GM10248 (cell line): ENCODE measurements around the gene RPL3.

Source experiments
- CTCF ChIA-PET: fragments of 300-600 bp; sonication (Branson Sonifier 250); formaldehyde crosslinking; extraction: SDS; loops from one replicate; lab custom pipeline; 2021; ENCODE audit warnings: antibody characterized with exemption; lab: Yijun Ruan, JAX
- POLR2A ChIA-PET: fragments of 350-650 bp; sonication (Branson Sonifier 250); formaldehyde crosslinking; extraction: SDS; loops from one replicate; lab custom pipeline; 2020; ENCODE audit warnings: antibody characterized with exemption; lab: Yijun Ruan, JAX
- DNase-seq: peaks from one replicate; pipeline ENCODE4 v3.0.0; 2012; ENCODE audit errors: extremely low spot score
- TF ChIP-seq, protein P1 (sequence below): IDR thresholded peaks from 2 replicates; pipeline ENCODE4 v1.5.1; 2012; ENCODE audit warnings: mild to moderate bottlenecking, low read depth; ENCODE audit errors: extremely low read depth, missing control alignments, control extremely low read depth

The RPL3 gene

DNA sequence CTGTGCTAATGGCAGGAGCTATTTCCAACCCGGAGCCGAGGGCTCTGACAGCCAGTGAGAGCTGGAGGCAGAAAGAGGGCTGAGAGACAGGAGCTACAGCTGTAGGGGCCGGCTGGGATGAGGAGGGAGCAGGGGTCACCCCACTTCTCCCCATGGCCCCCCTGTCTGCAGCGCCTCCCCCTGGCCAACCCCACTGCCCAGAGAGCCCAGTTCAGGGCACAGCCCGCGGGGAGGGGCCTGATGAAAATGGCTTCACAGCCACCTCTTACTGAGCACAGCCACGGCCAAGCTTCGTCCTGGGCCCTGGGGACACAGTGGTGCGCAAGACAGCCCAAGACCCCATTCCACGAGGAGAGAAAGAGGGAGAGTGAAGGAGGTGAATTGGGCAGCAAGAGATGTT is 27.9 kb downstream of the RPL3 start:
- CTCF ChIA-PET, result interaction anchor here (1.1 to 1.3 kb wide), 3 partner anchors 14 to 76 kb away, joined by 3 to 6 read pairs (median 3); no protein-coding TSS in a partner anchor
- no peak for DNase-seq
- POLR2A ChIA-PET, result interaction anchor here (1.1 kb wide), 1 partner anchor 12 kb away, joined by 4 read pairs; no protein-coding TSS in a partner anchor
- TF ChIP-seq, protein P1, sequence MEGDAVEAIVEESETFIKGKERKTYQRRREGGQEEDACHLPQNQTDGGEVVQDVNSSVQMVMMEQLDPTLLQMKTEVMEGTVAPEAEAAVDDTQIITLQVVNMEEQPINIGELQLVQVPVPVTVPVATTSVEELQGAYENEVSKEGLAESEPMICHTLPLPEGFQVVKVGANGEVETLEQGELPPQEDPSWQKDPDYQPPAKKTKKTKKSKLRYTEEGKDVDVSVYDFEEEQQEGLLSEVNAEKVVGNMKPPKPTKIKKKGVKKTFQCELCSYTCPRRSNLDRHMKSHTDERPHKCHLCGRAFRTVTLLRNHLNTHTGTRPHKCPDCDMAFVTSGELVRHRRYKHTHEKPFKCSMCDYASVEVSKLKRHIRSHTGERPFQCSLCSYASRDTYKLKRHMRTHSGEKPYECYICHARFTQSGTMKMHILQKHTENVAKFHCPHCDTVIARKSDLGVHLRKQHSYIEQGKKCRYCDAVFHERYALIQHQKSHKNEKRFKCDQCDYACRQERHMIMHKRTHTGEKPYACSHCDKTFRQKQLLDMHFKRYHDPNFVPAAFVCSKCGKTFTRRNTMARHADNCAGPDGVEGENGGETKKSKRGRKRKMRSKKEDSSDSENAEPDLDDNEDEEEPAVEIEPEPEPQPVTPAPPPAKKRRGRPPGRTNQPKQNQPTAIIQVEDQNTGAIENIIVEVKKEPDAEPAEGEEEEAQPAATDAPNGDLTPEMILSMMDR, result no peak

DNA sequence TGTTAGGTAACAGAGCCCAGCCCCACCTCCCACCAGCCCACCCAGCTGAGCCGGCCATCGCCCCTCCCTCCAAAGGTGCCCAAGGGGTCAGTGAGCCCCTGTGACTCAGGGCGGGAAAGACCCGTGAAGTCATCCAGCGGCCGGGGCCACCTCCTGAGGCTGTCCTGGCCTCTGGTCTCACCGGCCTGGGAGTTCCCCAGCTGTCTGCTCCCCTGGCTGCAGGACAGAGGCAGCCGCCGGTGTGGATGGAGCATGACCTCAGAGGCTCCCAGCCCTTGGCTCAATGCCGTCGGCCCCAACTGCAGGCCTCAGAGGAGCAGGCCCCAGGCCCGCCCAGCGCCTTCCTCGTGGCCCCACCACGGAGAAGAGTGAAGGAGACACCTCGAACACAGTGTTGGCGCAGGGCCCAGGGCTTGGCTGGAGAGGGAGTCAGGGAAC is 28.7 kb downstream of the RPL3 start:
- ChIA-PET POLR2A (interaction anchor here (1.1 kb wide), 1 partner anchor 13 kb away, joined by 4 read pairs; no protein-coding TSS in a partner anchor), CTCF (interaction anchor here (0.6 to 1.3 kb wide), 5 partner anchors 13 to 238 kb away, joined by 3 to 6 read pairs (median 3); no protein-coding TSS in a partner anchor)
- TF ChIP-seq, protein P1, result no peak
- no peak for DNase-seq

DNA sequence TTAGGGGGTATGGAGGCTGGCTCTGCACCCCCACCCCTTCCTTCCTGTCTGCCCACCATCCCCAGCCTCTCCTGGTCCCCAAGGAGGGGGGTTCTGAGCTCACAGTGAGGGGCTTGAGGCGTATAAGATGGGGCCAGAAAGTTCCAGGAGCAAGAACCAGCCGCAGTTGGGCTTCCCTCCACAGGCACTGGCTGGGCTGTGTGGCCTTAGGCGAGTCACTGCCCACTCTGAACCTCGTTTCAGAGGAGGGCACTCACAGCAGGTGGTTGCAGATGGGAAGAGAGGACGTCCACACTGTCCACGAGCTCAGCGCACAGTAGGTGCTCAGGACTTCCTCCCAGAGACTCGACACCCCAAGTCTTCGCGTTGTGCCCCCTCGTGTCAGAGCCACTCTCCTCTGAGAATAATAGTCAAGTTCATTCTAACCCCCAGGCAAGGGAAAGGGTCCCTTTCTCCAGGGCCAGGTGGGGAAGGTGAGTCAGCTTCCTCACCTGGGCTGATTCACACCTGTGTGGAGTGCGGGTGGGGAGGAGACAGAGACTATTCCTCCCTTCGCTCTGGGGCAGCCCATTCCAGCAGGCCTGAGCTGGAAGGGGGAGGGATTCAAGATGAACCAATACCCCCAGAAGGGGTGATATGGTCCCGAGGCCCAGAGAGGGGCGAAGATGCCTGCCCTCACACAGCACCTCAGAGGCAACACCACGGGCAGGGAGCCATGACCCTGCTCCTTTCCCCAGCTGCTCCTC is 29.3 kb downstream of the RPL3 start:
- POLR2A ChIA-PET, result interaction anchor here (0.8 to 1.1 kb wide), 2 partner anchors 13 to 30 kb away, joined by 3 to 4 read pairs; partner anchors contain the start of gene RPL3
- TF ChIP-seq, protein P1, result no peak
- DNase-seq, result no peak
- CTCF ChIA-PET, result interaction anchor here (0.6 to 1.3 kb wide), 6 partner anchors 13 to 239 kb away, joined by 3 to 6 read pairs (median 3); no protein-coding TSS in a partner anchor

DNA sequence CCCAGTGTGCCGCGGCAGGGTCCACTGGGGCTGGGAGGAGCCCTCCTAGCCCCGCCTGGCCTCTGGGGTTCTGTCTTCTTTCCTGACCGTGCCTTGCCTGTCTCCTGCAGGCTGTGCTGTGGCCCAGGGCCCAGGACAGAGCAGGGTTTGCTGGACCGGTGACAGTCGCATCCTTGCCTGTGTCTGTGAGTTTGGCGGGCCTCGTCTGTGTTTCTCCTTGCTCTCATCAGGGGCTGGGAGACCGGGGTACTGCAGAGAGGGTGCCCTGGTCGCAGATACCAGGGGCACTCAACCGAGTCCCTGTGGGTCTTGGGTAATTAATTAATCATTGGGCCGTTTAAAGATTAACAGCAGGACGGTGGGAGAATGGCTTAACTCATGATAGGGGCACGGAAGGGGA is 29.9 kb downstream of the RPL3 start:
- CTCF ChIA-PET, result interaction anchor here (0.9 kb wide), 1 partner anchor 118 kb away, joined by 3 read pairs; no protein-coding TSS in a partner anchor
- DNase-seq, result no peak
- TF ChIP-seq, protein P1, result no peak

DNA sequence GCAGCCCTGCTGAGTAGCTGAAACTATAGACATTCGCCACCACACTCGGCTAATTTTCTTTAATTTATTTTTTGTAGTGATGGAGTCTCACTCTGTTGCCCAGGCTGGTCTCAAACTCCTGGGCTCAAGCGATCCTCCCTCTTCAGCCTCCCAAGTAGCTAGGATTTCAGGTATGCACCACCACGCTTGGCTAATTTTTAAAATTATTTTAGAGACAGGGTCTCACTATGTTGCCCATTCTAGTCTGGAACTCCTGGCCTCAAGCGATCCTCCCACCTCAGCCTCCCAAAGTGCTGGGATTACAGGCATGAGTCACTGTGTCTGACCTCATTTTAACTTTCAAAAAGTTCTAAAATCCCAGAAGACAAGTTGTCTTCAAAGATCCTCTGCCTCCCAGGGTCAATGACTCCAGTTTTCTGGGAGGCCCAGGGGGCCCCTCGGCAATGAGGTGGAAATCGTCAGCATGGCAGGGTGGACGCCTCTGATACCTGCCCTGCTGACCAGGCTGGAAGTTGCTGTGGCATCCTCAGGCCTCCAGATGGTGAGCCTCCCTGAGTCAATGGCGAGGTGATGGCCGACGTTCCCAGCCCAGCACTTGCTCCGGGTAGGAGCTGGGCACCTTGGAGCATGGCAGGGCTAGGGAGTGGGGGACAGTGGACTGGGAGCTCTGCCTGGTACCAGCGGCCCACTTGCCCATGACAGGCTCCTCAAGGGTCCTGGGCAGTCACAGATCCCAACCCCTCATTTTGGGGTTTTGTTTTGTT is 31.1 kb downstream of the RPL3 start:
- CTCF ChIA-PET, result interaction anchor here (1.6 kb wide), 1 partner anchor 29 kb away, joined by 3 read pairs; no protein-coding TSS in a partner anchor
- DNase-seq, result no peak
- TF ChIP-seq, protein P1, result no peak
- POLR2A ChIA-PET, result no interaction called here

More for the DNA sequence above, 29.9 kb downstream of the RPL3 start:
- POLR2A ChIA-PET, result interaction anchor here (0.8 kb wide), 1 partner anchor 30 kb away, joined by 3 read pairs; the partner anchor contains the start of gene RPL3
